ENCODE data around the gene ZNF470.

The ZNF470 gene

DNA sequence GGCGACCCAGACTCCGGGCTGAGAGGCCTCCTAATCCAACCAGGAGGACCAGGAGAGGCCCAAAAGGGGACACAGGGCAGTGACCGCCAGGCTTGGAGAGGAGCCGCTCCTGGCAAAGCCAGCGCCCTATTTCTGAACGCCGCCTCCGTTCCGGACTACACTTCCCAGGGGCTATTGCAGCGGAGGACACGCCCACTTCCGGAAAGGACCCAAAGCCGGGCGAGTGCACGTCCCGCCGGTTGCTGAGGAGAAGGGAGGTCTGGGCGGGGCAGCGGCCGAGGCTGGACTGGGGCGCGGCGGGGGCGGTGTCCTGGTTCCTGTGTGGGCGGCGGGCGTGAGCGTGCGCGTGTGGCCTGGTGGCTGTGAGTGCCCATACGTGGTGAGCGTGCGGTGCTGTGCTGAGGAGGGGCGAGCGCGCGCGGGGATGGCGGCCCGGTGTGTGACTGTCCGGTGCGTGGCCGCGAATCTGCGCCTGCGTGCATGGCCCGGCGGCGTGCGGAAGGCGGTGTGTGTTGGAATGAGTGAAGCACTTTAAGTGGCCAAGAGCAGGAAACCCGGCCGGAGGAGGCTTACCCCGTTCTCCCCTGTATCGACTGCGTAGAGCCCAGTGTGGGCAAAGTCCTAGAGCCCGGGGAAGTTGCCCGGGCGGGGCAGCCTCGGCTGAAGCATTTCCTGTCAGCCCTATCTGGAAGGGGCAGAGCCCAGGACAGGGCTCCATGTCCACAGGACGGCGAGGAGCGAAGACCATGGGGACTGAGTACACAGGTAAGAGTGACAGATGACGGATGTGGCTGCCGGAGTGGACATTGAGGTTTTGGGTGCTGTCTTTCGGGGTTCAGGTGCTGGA, at the start of gene ZNF470:
Gene ZNF470, plus strand, starts transcription at position 195 of the 847 bp plus-strand sequence. CDS start 2,844 bp downstream, outside the sequence.
- Histone ChIP-seq H3K27me3 (ENCODE audit: insufficient read depth, low read depth) (no peaks in the 10 kb centered on the region), H2AFZ (ENCODE audit: low read depth) (peak within 1 kb of the TSS; percentile 97), H4K20me1 (ENCODE audit: insufficient read depth) (no peaks in the 10 kb centered on the region), H3K4me1 (ENCODE audit: low read depth, poor library complexity, severe bottlenecking) (no peaks in the 10 kb centered on the region), H3K4me3 (IDR thresholded peaks at IDR 0.05; ENCODE audit: insufficient read depth, low read depth, low read length) (no peak within 1 kb of the TSS), H3K36me3 (ENCODE audit: insufficient read depth) (no peaks in the 10 kb centered on the region), H3K27ac (no peak within 1 kb of the TSS), H3K9ac (peak within 1 kb of the TSS; percentile 44; the same call in 1 of the 2 replicates), H3K79me2 (ENCODE audit: insufficient read depth, low read depth) (no peaks in the 10 kb centered on the region), H3K4me2 (peak within 1 kb of the TSS; percentile 34; the same call in 1 of the 2 replicates)
- TF ChIP-seq, protein P1, sequence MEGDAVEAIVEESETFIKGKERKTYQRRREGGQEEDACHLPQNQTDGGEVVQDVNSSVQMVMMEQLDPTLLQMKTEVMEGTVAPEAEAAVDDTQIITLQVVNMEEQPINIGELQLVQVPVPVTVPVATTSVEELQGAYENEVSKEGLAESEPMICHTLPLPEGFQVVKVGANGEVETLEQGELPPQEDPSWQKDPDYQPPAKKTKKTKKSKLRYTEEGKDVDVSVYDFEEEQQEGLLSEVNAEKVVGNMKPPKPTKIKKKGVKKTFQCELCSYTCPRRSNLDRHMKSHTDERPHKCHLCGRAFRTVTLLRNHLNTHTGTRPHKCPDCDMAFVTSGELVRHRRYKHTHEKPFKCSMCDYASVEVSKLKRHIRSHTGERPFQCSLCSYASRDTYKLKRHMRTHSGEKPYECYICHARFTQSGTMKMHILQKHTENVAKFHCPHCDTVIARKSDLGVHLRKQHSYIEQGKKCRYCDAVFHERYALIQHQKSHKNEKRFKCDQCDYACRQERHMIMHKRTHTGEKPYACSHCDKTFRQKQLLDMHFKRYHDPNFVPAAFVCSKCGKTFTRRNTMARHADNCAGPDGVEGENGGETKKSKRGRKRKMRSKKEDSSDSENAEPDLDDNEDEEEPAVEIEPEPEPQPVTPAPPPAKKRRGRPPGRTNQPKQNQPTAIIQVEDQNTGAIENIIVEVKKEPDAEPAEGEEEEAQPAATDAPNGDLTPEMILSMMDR (conservative IDR thresholded peaks at IDR 0.05; ENCODE audit: low read depth, low read length), result no peak

DNA sequence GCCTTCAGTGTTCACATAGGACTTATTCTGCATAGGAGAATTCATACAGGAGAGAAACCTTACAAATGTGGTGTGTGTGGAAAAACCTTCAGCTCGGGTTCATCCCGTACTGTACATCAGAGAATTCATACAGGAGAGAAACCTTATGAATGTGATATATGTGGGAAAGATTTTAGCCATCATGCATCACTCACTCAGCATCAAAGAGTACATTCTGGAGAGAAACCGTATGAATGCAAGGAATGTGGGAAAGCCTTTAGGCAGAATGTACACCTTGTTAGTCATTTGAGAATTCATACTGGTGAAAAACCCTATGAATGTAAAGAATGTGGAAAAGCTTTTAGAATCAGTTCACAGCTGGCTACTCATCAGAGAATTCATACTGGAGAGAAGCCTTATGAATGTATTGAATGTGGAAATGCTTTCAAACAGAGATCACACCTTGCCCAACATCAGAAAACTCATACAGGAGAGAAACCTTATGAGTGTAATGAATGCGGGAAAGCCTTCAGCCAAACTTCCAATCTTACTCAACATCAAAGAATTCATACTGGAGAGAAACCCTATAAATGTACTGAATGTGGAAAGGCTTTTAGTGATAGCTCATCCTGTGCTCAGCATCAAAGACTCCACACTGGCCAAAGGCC, 41.9 kb upstream of the ZNF470 start:
- H3K9ac ChIP-seq, result no peak overlapping the region
- H2AFZ ChIP-seq (ENCODE audit: low read depth), result no peak overlapping the region
- no peaks in the 10 kb centered on the region for H3K36me3 ChIP-seq (ENCODE audit: insufficient read depth)
- no peak overlapping the region for H3K4me3 ChIP-seq (IDR thresholded peaks at IDR 0.05; ENCODE audit: insufficient read depth, low read depth, low read length)
- H4K20me1 ChIP-seq (ENCODE audit: insufficient read depth), result no peaks in the 10 kb centered on the region
- TF ChIP-seq, protein P1 (conservative IDR thresholded peaks at IDR 0.05; ENCODE audit: low read depth, low read length), result no peak
- no peak overlapping the region for H3K27ac ChIP-seq
- H3K4me2 ChIP-seq, result no peak overlapping the region
- H3K79me2 ChIP-seq (ENCODE audit: insufficient read depth, low read depth), result no peaks in the 10 kb centered on the region
- no peaks in the 10 kb centered on the region for H3K27me3 ChIP-seq (ENCODE audit: insufficient read depth, low read depth)
- no peaks in the 10 kb centered on the region for H3K4me1 ChIP-seq (ENCODE audit: low read depth, poor library complexity, severe bottlenecking)

GRCh38 chr19:56537442-56537841, 29.8 kb upstream of the ZNF470 start:
- Histone ChIP-seq H3K36me3 (ENCODE audit: insufficient read depth) (no peaks in the 10 kb centered on the region), H3K4me1 (ENCODE audit: low read depth, poor library complexity, severe bottlenecking) (no peaks in the 10 kb centered on the region), H3K27ac (no peak overlapping the region), H3K4me3 (IDR thresholded peaks at IDR 0.05; ENCODE audit: insufficient read depth, low read depth, low read length) (no peak overlapping the region), H3K27me3 (ENCODE audit: insufficient read depth, low read depth) (no peaks in the 10 kb centered on the region), H2AFZ (ENCODE audit: low read depth) (peak overlapping the region; percentile 98; the same call in 1 of the 2 replicates), H3K4me2 (peak overlapping the region; percentile 43; the same call in 1 of the 2 replicates), H3K79me2 (ENCODE audit: insufficient read depth, low read depth) (no peaks in the 10 kb centered on the region), H3K9ac (no peak overlapping the region), H4K20me1 (ENCODE audit: insufficient read depth) (no peaks in the 10 kb centered on the region)
- TF ChIP-seq, protein P1 (conservative IDR thresholded peaks at IDR 0.05; ENCODE audit: low read depth, low read length), result no peak

- peak overlapping the region; percentile 98 for H2AFZ ChIP-seq (ENCODE audit: low read depth)
- no peaks in the 10 kb centered on the region for H3K36me3 ChIP-seq (ENCODE audit: insufficient read depth)
- no peak overlapping the region for H3K4me3 ChIP-seq (IDR thresholded peaks at IDR 0.05; ENCODE audit: insufficient read depth, low read depth, low read length)
- H3K27ac ChIP-seq, result peak overlapping the region; percentile 78
- H3K79me2 ChIP-seq (ENCODE audit: insufficient read depth, low read depth), result no peaks in the 10 kb centered on the region
- no peaks in the 10 kb centered on the region for H4K20me1 ChIP-seq (ENCODE audit: insufficient read depth)
- H3K4me2 ChIP-seq, result peak overlapping the region; percentile 43
- H3K27me3 ChIP-seq (ENCODE audit: insufficient read depth, low read depth), result no peaks in the 10 kb centered on the region
- H3K4me1 ChIP-seq (ENCODE audit: low read depth, poor library complexity, severe bottlenecking), result no peaks in the 10 kb centered on the region
- TF ChIP-seq, protein P1 (conservative IDR thresholded peaks at IDR 0.05; ENCODE audit: low read depth, low read length), result no peak
- peak overlapping the region; percentile 66; the same call in 1 of the 2 replicates for H3K9ac ChIP-seq
Measured at GRCh38 chr19:56538254-56538760, 29.0 kb upstream of the ZNF470 start.
